Measurements from ENCODE around the gene G2E3.

- TF ChIP-seq, protein P1, sequence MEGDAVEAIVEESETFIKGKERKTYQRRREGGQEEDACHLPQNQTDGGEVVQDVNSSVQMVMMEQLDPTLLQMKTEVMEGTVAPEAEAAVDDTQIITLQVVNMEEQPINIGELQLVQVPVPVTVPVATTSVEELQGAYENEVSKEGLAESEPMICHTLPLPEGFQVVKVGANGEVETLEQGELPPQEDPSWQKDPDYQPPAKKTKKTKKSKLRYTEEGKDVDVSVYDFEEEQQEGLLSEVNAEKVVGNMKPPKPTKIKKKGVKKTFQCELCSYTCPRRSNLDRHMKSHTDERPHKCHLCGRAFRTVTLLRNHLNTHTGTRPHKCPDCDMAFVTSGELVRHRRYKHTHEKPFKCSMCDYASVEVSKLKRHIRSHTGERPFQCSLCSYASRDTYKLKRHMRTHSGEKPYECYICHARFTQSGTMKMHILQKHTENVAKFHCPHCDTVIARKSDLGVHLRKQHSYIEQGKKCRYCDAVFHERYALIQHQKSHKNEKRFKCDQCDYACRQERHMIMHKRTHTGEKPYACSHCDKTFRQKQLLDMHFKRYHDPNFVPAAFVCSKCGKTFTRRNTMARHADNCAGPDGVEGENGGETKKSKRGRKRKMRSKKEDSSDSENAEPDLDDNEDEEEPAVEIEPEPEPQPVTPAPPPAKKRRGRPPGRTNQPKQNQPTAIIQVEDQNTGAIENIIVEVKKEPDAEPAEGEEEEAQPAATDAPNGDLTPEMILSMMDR (IDR thresholded peaks at IDR 0.05): no peak
- TF ChIP-seq POLR2A (IDR thresholded peaks at IDR 0.05): no peak
Observed at GRCh38 chr14:30638926-30639325, 80.0 kb downstream of the G2E3 start.
